ENCODE data around the gene OR10H1. TPM values are rescaled to one million over a fixed set of nuclear protein-coding genes. Genes with fewer than 3 reads are reported as not detected.
"Not testable (repeated sequence)": the region's sequence is repeated elsewhere in the genome, so short reads cannot be mapped to it uniquely, and the experiment has no call there.

The OR10H1 gene
- total RNA-seq, 2 experiments from 2014 or later: 0.11 TPM; not detected in 1

DNA sequence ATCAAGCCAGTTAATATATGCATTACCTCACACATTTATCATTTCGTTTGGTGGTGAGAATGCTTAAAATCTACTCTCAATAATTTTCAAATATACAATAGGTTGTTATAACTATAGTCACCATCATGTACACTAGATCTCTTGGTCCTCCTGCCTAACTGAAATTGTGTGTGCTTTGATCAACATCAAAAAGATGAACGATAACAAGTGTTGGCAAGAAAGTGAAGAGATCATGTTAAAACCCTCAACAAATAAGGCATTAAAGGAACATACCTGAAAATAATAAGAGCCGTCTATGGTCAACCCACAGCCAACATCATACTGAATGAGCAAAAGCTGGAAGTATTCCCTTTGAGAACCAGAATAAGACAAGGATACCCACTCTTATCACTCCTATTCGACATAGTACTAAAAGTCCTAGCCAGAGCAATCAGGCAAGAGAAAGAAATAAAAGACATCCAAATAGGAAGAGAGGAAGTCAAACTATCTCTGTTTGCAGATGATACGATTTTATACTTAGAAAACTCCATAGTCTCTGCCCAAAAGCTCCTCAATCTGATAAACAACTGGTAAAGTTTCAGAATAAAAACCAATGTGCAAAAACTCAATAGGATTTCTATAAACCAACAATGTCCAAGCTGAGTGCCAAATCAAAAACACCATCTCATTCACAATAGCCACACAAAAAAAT is 27.9 kb upstream of the OR10H1 start:
- CTCF ChIA-PET (ENCODE audit: unreplicated experiment): interaction anchor here (0.6 kb wide), 1 partner anchor 54 kb away, joined by 4 read pairs; the partner anchor contains the start of gene CYP4F2
- TF ChIP-seq EZH2phosphoT487 (IDR thresholded peaks at IDR 0.05; ENCODE audit: borderline replicate concordance, low read depth, low read length) (no peak), CTCF (conservative IDR thresholded peaks at IDR 0.05; ENCODE audit: low read length) (no peak)
- POLR2A ChIA-PET: interaction anchor here (0.6 to 0.7 kb wide), 2 partner anchors 150 to 622 kb away, joined by 3 to 4 read pairs; no protein-coding TSS in a partner anchor
- Histone ChIP-seq H3K9me3 (ENCODE audit: low read length) (no peaks in the 10 kb centered on the region), H3K4me1 (ENCODE audit: insufficient read depth, low read length, poor library complexity, severe bottlenecking) (no peaks in the 10 kb centered on the region), H3K79me2 (ENCODE audit: insufficient read depth, low read depth, low read length) (no peaks in the 10 kb centered on the region), H3K4me2 (ENCODE audit: low read length) (no peak overlapping the region), H3K4me3 (ENCODE audit: low read depth, low read length, poor library complexity, severe bottlenecking) (no peak overlapping the region), H4K20me1 (ENCODE audit: insufficient read depth, low read length) (no peaks in the 10 kb centered on the region), H2AFZ (ENCODE audit: low read length) (no peak overlapping the region), H3K9me2 (ENCODE audit: insufficient read depth, low read length) (no peaks in the 10 kb centered on the region), H3K27ac (ENCODE audit: low read depth, low read length, poor library complexity, severe bottlenecking) (no peak overlapping the region), H3K36me3 (ENCODE audit: insufficient read depth, low read length) (no peaks in the 10 kb centered on the region)
- DNase-seq (ENCODE audit: low spot score): no peak
- intact Hi-C loops (cut with micrococcal nuclease; ENCODE audit: unreplicated experiment): no loop called here
- no TSS peak for BruUV-seq (replicated peaks)

DNA sequence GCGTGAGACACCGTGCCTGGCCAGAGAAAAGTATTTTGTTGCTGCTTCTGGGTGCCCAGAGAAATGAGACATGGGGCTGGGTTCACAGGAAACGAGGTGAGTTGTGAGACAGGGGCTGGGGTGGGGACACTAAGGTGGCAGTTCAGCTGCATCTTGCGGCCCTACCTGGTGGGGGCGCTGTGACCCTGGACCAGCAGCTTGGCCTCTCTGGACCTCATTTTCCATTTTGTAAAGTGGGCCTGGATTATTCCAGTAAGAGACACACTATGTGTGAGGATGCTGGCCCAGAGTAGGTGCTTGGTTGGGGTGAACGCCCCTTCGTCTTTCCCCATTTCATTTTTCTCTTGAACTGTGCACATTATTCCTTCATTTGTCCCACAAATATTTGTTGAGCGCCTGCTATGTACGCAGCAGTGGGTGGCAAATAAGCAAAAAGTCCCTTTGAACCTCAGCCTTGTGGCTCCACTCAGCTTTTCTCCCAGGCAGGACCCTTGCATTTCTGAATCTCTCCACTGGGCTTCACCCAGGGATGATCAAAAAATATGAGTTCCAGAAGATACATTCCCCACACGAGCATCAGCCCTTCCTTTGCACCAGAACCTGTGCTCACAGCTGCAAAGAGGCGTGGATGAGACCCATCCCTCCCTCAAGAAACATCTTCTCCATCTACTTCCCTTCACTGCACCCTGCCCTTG is 26.6 kb upstream of the OR10H1 start:
- Histone ChIP-seq H2AFZ (ENCODE audit: low read length) (no peak overlapping the region), H3K9me3 (ENCODE audit: low read length) (no peaks in the 10 kb centered on the region), H3K4me3 (ENCODE audit: low read depth, low read length, poor library complexity, severe bottlenecking) (no peak overlapping the region), H3K4me2 (ENCODE audit: low read length) (no peak overlapping the region), H3K36me3 (ENCODE audit: insufficient read depth, low read length) (no peaks in the 10 kb centered on the region), H3K9me2 (ENCODE audit: insufficient read depth, low read length) (no peaks in the 10 kb centered on the region), H3K79me2 (ENCODE audit: insufficient read depth, low read depth, low read length) (no peaks in the 10 kb centered on the region), H3K27ac (ENCODE audit: low read depth, low read length, poor library complexity, severe bottlenecking) (no peak overlapping the region), H3K4me1 (ENCODE audit: insufficient read depth, low read length, poor library complexity, severe bottlenecking) (peaks cover 6% of the 10 kb centered on the region), H4K20me1 (ENCODE audit: insufficient read depth, low read length) (no peaks in the 10 kb centered on the region)
- BruUV-seq (replicated peaks): no TSS peak
- TF ChIP-seq CTCF (conservative IDR thresholded peaks at IDR 0.05; ENCODE audit: low read length) (peak; percentile 56), EZH2phosphoT487 (IDR thresholded peaks at IDR 0.05; ENCODE audit: borderline replicate concordance, low read depth, low read length) (no peak)
- DNase-seq (ENCODE audit: low spot score): no peak
- CTCF ChIA-PET (ENCODE audit: unreplicated experiment): no interaction called here
- intact Hi-C loops (cut with micrococcal nuclease; ENCODE audit: unreplicated experiment): no loop called here
- POLR2A ChIA-PET: no interaction called here

GRCh38 chr19:15840833-15841232 is 25.4 kb upstream of the OR10H1 start:
- no peak overlapping the region for H2AFZ ChIP-seq (ENCODE audit: low read length)
- no peaks in the 10 kb centered on the region for H4K20me1 ChIP-seq (ENCODE audit: insufficient read depth, low read length)
- peaks cover 10% of the 10 kb centered on the region for H3K4me1 ChIP-seq (ENCODE audit: insufficient read depth, low read length, poor library complexity, severe bottlenecking)
- H3K36me3 ChIP-seq (ENCODE audit: insufficient read depth, low read length): no peaks in the 10 kb centered on the region
- TF ChIP-seq CTCF (conservative IDR thresholded peaks at IDR 0.05; ENCODE audit: low read length) (no peak), EZH2phosphoT487 (IDR thresholded peaks at IDR 0.05; ENCODE audit: borderline replicate concordance, low read depth, low read length) (no peak)
- H3K9me2 ChIP-seq (ENCODE audit: insufficient read depth, low read length): no peaks in the 10 kb centered on the region
- no peaks in the 10 kb centered on the region for H3K79me2 ChIP-seq (ENCODE audit: insufficient read depth, low read depth, low read length)
- ChIA-PET POLR2A (no interaction called here), CTCF (ENCODE audit: unreplicated experiment) (no interaction called here)
- BruUV-seq (replicated peaks): no TSS peak
- no peaks in the 10 kb centered on the region for H3K9me3 ChIP-seq (ENCODE audit: low read length)
- no peak overlapping the region for H3K27ac ChIP-seq (ENCODE audit: low read depth, low read length, poor library complexity, severe bottlenecking)
- intact Hi-C loops (cut with micrococcal nuclease; ENCODE audit: unreplicated experiment): no loop called here
- no peak for DNase-seq (ENCODE audit: low spot score)
- H3K4me2 ChIP-seq (ENCODE audit: low read length): no peak overlapping the region
- H3K4me3 ChIP-seq (ENCODE audit: low read depth, low read length, poor library complexity, severe bottlenecking): no peak overlapping the region

DNA sequence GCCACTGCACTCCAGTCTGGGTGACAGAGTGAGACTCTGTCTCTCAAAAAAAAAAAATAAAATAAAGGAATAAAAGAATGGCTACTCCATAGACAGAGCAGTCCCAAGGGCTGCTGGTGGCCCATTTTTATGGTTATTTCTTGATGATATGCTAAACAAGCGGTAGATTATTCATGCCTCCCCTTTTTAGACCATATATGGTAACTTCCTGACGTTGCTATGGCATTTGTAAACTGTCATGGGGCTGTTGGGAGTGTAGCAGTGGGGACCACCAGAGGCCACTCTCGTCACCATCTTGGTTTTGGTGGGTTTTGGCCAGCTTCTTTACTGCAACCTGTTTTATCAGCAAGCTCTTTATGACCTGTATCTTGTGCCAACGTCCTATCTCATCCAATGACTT is 24.4 kb upstream of the OR10H1 start:
- intact Hi-C loops (cut with micrococcal nuclease; ENCODE audit: unreplicated experiment); H3K36me3 ChIP-seq (ENCODE audit: insufficient read depth, low read length); H4K20me1 ChIP-seq (ENCODE audit: insufficient read depth, low read length); CTCF ChIA-PET (ENCODE audit: unreplicated experiment); H3K9me3 ChIP-seq (ENCODE audit: low read length); DNase-seq (ENCODE audit: low spot score); H3K79me2 ChIP-seq (ENCODE audit: insufficient read depth, low read depth, low read length); H3K4me2 ChIP-seq (ENCODE audit: low read length); H3K9me2 ChIP-seq (ENCODE audit: insufficient read depth, low read length); H2AFZ ChIP-seq (ENCODE audit: low read length); H3K27ac ChIP-seq (ENCODE audit: low read depth, low read length, poor library complexity, severe bottlenecking); H3K4me3 ChIP-seq (ENCODE audit: low read depth, low read length, poor library complexity, severe bottlenecking); BruUV-seq (replicated peaks); POLR2A ChIA-PET: not testable (repeated sequence)
- peaks cover 18% of the 10 kb centered on the region for H3K4me1 ChIP-seq (ENCODE audit: insufficient read depth, low read length, poor library complexity, severe bottlenecking)
